GM20431 (cell line): ENCODE measurements around the gene KCND2.
"Not testable (repeated sequence)": the region's sequence is repeated elsewhere in the genome, so short reads cannot be mapped to it uniquely, and the experiment has no call there.

ENCODE experiments used
- in situ Hi-C: fragments of 300-500 bp; cut with MseI, MboI; formaldehyde crosslinking; loops from one replicate; pipeline ENCODE4 v1.15.0; 2020; ENCODE audit warnings: low sequenced_read_pairs; ENCODE audit not compliant: unreplicated experiment

The KCND2 gene

GRCh38 chr7:120272701-120273475, at the start of gene KCND2:
TSS of gene KCND2 (plus strand) at chr7:120273175.
- in situ Hi-C loops, result loop anchor here (25.0 kb wide), 1 partner anchor 336 kb away; no protein-coding TSS in a partner anchor

DNA sequence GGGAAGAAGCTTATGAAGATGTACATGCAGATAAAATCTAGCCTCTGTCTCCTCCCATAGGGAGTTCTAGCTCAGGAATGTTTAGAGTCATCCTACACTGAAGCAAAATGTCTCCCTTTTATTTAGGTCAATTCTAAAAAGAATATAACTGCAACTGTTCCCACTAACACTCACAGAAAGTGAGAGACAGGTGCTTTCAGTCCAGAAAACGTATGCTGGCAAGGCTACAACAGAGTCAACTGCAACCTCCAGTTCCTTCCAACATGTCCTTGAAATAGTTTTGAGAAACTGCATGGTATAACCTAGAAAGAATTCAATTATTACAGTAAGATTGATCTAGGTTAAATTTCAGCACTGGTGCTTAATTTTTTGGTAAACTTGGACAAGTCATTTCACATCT, 46.8 kb upstream of the KCND2 start:
- in situ Hi-C loops, result no loop called here

DNA sequence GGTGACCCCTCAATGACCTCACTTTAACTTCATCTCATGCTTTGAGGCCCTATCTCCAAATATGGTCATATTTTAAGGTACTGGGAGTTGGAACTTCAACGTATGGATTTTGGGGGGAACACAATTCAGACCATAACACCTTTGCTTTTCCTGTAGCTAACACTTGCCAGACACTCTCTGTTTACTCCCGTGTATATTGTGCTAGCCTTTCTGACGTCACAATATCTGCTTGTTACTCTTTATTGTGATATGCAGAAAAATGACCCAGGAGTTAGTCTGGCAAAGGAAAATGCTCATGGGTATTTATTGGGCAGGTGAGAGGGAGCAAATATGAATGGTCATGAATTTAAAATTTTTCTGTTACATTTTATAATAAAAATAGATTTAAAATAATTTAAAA, 45.7 kb upstream of the KCND2 start:
- in situ Hi-C loops, result no loop called here

GRCh38 chr7:120229084-120229483, 43.9 kb upstream of the KCND2 start:
- in situ Hi-C loops, result no loop called here

DNA sequence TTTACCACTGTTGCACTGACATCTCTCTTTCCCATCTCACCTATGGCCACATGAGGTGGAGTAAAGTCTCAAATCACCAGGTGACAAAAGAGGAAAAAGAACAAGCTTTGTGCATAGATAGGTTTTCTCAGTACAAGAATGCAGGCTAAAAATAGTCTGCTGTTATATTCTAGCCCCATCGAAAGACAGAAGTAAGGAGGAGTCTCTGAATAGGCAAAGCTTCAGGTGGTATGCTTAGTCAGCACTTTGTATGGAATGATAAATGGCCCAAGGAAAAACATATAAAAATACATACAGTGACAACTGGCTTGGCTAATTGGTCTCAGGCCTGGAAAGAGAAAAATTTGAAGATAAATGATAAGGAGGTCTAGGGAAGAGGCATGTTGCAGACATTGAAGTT, 39.6 kb upstream of the KCND2 start:
- in situ Hi-C loops, result no loop called here

DNA sequence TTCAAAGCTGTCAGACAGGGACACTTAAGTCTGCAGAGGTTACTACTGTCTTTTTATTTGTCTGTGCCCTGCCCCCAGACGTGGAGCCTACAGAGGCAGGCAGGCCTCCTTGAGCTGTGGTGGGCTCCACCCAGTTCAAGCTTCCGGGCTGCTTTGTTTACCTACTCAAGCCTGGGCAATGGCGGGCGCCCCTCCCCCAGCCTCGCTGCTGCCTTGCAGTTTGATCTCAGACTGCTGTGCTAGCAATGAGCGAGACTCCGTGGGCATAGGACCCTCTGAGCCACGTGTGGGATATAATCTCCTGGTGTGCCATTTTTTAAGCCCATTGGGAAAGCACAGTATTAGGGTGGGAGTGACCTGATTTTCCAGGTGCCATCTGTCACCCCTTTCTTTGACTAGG, 32.6 kb upstream of the KCND2 start:
- in situ Hi-C loops, result not testable (repeated sequence)

GRCh38 chr7:120241973-120242372, 31.0 kb upstream of the KCND2 start:
- in situ Hi-C loops, result no loop called here

DNA sequence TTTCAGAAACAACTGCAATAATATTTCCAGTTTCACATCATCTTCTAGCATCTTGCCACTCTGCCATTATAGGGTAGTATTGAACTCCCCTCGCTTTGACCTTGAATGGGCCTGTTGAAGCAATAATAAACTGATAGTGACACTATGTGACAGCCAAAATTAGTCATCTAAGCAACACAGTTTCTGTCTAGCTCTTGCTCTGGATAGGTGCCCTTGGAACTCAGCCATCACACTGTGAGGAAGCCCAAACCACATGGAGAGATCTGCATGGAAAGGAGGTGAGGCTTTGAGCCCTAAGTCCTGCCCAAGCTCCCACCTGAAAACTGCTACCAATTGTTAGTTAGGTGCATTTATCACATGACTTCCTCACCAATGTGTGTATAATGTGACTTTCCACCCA, 18.1 kb upstream of the KCND2 start:
- in situ Hi-C loops, result loop anchor here (25.0 kb wide), 1 partner anchor 318 kb away; no protein-coding TSS in a partner anchor

DNA sequence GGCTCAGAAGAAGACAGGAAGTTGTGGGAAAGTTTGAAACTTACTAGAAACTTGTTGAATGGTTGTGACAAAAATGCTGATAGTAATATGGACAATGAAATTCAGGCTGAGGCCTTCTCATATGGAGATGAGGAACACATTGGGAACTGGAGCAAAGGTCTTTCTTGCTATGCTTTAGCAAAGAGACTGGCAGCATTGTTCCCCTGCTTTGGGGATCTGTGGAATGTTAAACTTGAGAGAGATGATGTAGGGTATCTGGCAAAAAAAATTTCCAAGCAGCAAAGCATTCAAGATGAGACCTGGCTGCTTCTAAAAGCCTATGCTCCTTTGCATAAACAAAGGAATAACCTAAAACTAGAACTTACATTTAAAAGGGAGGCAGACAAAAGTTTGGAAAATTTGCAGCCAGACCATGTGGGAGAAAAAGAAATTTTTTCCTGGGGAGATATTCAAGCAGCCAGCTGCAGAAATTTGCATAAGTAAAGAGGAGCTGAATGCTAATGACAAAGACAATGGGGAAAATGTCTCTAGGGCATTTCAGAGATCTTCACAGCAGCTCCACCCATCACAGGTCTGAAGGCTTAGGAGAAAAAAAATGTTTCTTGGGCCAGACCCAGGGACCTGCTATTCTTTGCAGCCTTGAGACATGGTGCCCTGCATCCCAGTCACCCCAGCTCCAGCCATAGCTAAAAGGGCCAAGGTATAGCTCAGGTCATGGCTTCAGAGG, 16.5 kb upstream of the KCND2 start:
- in situ Hi-C loops, result loop anchor here (25.0 kb wide), 1 partner anchor 319 kb away; no protein-coding TSS in a partner anchor

DNA sequence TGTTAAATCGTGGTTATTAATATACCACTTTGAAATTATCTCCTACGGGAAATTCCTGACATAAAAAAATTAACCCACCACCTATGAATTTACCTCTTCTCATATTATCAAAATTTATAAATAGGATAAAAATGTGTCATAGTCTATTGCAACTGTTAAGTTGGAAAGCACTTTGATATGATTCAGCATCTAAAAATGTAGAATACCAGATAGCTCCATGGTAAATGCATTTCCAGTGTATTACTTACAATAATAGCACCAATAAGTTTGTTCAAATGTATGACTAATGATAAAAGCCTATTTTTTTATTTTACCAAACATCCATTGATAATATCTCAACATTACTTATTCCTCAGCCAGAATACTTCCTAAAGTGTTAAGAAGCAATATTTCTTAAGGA, 13.6 kb upstream of the KCND2 start:
- in situ Hi-C loops, result loop anchor here (25.0 kb wide), 1 partner anchor 322 kb away; no protein-coding TSS in a partner anchor

- in situ Hi-C loops, result loop anchor here (25.0 kb wide), 1 partner anchor 323 kb away; no protein-coding TSS in a partner anchor
Observed at GRCh38 chr7:120260111-120260510, 12.9 kb upstream of the KCND2 start.

DNA sequence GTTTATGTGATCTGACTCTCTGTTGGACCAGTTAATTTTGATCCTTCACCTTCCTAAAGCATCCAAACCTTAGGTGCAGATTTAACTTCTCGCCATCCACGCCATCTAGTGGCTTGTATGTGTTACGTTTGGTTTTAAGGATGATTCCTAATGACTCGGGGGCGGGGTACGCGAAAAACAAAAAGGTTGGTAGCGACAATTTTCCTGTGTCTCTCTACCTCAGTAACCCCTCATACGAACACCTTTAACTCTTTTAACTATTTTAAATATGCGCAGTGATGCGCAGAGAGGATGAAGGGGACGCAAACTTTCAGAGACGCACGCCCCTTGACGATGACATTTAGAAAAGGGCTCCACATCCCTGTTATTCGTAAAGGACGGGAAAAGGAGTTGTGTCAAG, 714 bp upstream of the KCND2 start:
- in situ Hi-C loops, result loop anchor here (25.0 kb wide), 1 partner anchor 335 kb away; no protein-coding TSS in a partner anchor

DNA sequence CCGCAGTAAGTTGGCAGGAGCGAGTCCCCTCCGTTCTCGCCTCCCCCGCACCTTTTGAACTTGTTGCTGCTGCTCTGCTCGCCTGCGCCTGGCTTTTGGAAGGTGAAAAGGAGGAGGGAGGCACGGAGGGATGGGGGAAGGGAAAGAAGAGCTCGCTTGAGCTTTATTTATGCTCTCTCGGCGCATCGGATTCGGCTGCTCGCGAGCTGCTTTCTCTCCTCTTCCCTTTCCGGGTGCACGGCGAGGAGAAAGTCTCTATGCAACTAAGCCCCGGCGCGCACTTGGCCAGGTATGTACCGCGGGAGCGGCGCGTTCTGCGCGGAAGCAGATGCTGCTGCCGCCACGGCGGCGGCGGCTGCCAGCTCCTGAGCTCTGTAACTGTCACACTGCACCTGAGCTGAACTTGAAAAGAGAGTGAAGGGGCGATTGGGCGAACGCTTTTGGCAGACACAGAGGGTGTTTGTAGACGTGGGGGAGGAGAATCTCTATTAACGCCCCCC, 551 bp downstream of the KCND2 start:
- in situ Hi-C loops, result loop anchor here (25.0 kb wide), 1 partner anchor 336 kb away; no protein-coding TSS in a partner anchor

DNA sequence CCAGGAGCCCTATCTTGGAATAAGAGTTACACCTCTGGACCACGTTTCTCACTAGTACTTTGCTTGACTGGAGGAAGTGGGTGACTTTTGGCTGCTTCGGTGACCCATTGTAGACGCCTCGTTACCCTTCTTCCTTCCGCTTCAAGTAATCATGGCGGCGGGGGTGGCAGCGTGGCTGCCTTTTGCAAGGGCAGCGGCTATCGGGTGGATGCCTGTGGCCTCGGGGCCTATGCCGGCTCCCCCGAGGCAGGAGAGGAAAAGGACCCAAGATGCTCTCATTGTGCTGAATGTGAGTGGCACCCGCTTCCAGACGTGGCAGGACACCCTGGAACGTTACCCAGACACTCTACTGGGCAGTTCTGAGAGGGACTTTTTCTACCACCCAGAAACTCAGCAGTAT, 1.5 kb downstream of the KCND2 start:
- in situ Hi-C loops, result loop anchor here (25.0 kb wide), 1 partner anchor 337 kb away; no protein-coding TSS in a partner anchor

DNA sequence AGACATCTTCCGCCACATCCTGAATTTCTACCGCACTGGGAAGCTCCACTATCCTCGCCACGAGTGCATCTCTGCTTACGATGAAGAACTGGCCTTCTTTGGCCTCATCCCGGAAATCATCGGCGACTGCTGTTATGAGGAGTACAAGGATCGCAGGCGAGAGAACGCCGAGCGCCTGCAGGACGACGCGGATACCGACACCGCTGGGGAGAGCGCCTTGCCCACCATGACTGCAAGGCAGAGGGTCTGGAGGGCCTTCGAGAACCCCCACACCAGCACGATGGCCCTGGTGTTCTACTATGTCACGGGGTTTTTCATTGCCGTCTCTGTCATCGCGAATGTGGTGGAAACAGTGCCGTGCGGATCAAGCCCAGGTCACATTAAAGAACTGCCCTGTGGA, 1.9 kb downstream of the KCND2 start:
- in situ Hi-C loops, result loop anchor here (25.0 kb wide), 1 partner anchor 338 kb away; no protein-coding TSS in a partner anchor

DNA sequence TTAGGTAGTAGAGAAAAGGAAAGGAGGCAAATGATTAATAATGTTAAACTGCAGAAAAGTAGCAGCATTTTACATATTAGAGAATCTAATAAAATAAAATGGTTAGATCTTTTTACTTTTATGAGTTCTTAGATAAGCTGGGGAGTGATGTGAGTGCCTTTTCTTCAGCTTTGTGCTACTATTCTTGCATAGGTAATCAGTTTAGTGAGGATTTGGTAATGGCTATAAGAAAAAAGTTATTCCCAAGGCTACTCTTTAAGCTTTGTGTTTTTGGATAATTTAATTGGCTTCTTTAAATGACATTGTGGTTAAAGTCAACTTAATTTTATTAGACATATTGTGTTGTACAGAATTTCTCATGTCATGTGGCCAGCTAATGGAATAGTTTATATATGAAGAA, 3.7 kb downstream of the KCND2 start:
- in situ Hi-C loops, result no loop called here

GRCh38 chr7:120278773-120279172, 5.8 kb downstream of the KCND2 start:
- in situ Hi-C loops, result no loop called here

- in situ Hi-C loops, result no loop called here
Observed at GRCh38 chr7:120280743-120281142, 7.8 kb downstream of the KCND2 start.

DNA sequence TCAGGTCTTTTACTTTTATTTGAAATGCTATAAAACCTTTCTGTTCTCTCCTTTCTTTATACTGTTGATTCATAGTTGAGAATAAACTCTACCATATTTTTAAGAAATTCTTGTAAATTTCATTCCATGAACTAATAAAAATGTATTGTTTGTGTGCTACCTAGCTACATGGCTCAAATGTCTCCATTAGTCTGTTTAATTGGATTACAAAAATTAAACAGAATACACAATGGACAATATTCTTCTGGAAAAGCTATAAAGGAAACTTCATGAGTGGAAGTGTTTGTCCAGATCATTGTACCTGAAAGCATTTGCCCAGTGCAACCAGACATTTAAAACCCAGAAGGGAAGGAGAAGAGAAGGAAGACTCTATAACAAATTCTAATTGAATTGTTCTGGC, 20.1 kb downstream of the KCND2 start:
- in situ Hi-C loops, result no loop called here

- in situ Hi-C loops, result no loop called here
Observed at GRCh38 chr7:120302190-120302589, 29.2 kb downstream of the KCND2 start.

GRCh38 chr7:120303105-120303504, 30.1 kb downstream of the KCND2 start:
- in situ Hi-C loops, result no loop called here
